Vagina (tissue), 2 donors: ENCODE measurements around the gene SLC39A11. TPM values are rescaled to one million over a fixed set of nuclear protein-coding genes. Genes with fewer than 3 reads are reported as not detected.

Experiments used
- DNase-seq, 2 donors: peaks; one replicate each; pipeline ENCODE4 v3.0.0-alpha.2; 2017; ENCODE audit errors: extremely low spot score in 2 of 2
- H3K27ac ChIP-seq: fragments of 200-600 bp; sonication (generic); one replicate; pipeline ENCODE4 v1.5.1; 2019
- H3K27me3 ChIP-seq: fragments of 200-600 bp; sonication (generic); one replicate; pipeline ENCODE4 v1.5.1; 2019
- H3K36me3 ChIP-seq, 2 donors: fragments of 200-600 bp; sonication (generic); one replicate each; pipeline ENCODE4 v1.5.1; 2017 to 2019
- H3K4me1 ChIP-seq: fragments of 200-600 bp; sonication (generic); one replicate; pipeline ENCODE4 v1.5.1; 2019
- H3K4me3 ChIP-seq, 2 donors: fragments of 200-600 bp; sonication (generic); 1 replicate in 1 of 2; 2 replicates in 1 of 2; pipeline ENCODE4 v1.5.1; 2016 to 2019
- H3K9me3 ChIP-seq: fragments of 200-600 bp; sonication (generic); one replicate; pipeline ENCODE4 v1.5.1; 2019
- CTCF ChIP-seq, 3 experiments: fragments of 450-650 bp in 2 of 3; fragments of 200-600 bp in 1 of 3; sonication (generic) in 1 of 3; IDR thresholded peaks; one replicate each; pipeline ENCODE4 v1.5.1; 2017 to 2019; ENCODE audit warnings: antibody characterized with exemption in 3 of 3, mild to moderate bottlenecking in 2 of 3, moderate library complexity in 2 of 3
- POLR2A ChIP-seq, 2 donors: fragments of 450-650 bp; IDR thresholded peaks; one replicate each; pipeline ENCODE4 v1.6.1; 2017; ENCODE audit warnings: antibody characterized with exemption in 2 of 2, mild to moderate bottlenecking in 2 of 2, moderate library complexity in 2 of 2
- POLR2AphosphoS5 ChIP-seq, 2 donors: sonication (generic); formaldehyde crosslinking; IDR thresholded peaks; one replicate each; pipeline ENCODE4 v1.9.0; 2017; ENCODE audit warnings: antibody characterized with exemption in 2 of 2, mild to moderate bottlenecking in 2 of 2, low read depth in 1 of 2; ENCODE audit not compliant: insufficient read depth in 1 of 2
- intact Hi-C: fragments of 100-400 bp; cut with DNase I; formaldehyde crosslinking; loops from one replicate; pipeline ENCODE4 v1.15.1; 2023
- total RNA-seq: library from RNA; depleted of rRNA; stranded (reverse); fragments of >200 nt; gene quantifications from one replicate; pipeline ENCODE4 v1.2.3, GENCODE V29; 2016

SLC39A11 gene
- total RNA-seq, 1 donor from 2014 or later, result 22.6 TPM

- Histone ChIP-seq H3K4me1 (no peaks in the 10 kb centered on the region), H3K27ac (no peak overlapping the region), H3K4me3 (no peak overlapping the region), H3K27me3 (no peaks in the 10 kb centered on the region), H3K9me3 (no peaks in the 10 kb centered on the region), H3K36me3 (no peaks in the 10 kb centered on the region)
- no peak for TF ChIP-seq POLR2A (IDR thresholded peaks at IDR 0.05)
- TF ChIP-seq POLR2AphosphoS5 (IDR thresholded peaks at IDR 0.05; ENCODE audit: insufficient read depth in 1 of 2, low read depth in 1 of 2), result no peak
- TF ChIP-seq CTCF (IDR thresholded peaks at IDR 0.05), result no peak
- DNase-seq, result no peak
- intact Hi-C loops, result no loop called here
Measured at GRCh38 chr17:72658675-72659074, 433.8 kb downstream of the SLC39A11 start.

- Histone ChIP-seq H3K27ac (no peak overlapping the region), H3K9me3 (no peaks in the 10 kb centered on the region), H3K4me1 (no peaks in the 10 kb centered on the region), H3K27me3 (no peaks in the 10 kb centered on the region), H3K4me3 (no peak overlapping the region), H3K36me3 (no peaks in the 10 kb centered on the region)
- intact Hi-C loops, result no loop called here
- TF ChIP-seq POLR2AphosphoS5 (IDR thresholded peaks at IDR 0.05; ENCODE audit: insufficient read depth in 1 of 2, low read depth in 1 of 2) (no peak), POLR2A (IDR thresholded peaks at IDR 0.05) (no peak), CTCF (IDR thresholded peaks at IDR 0.05) (no peak)
- DNase-seq, result no peak
Measured at GRCh38 chr17:72657467-72658317, 434.8 kb downstream of the SLC39A11 start.

GRCh38 chr17:72656130-72656763 lies 436.2 kb downstream of the SLC39A11 start:
- H3K4me3 ChIP-seq, result no peak overlapping the region
- no peak for DNase-seq
- no peaks in the 10 kb centered on the region for H3K9me3 ChIP-seq
- intact Hi-C loops, result no loop called here
- no peaks in the 10 kb centered on the region for H3K36me3 ChIP-seq
- H3K27ac ChIP-seq, result no peak overlapping the region
- H3K4me1 ChIP-seq, result no peaks in the 10 kb centered on the region
- H3K27me3 ChIP-seq, result no peaks in the 10 kb centered on the region
- TF ChIP-seq POLR2A (IDR thresholded peaks at IDR 0.05) (no peak), POLR2AphosphoS5 (IDR thresholded peaks at IDR 0.05; ENCODE audit: insufficient read depth in 1 of 2, low read depth in 1 of 2) (no peak), CTCF (IDR thresholded peaks at IDR 0.05) (no peak)

GRCh38 chr17:72654706-72655105 lies 437.8 kb downstream of the SLC39A11 start:
- Histone ChIP-seq H3K36me3 (no peaks in the 10 kb centered on the region), H3K27me3 (no peaks in the 10 kb centered on the region), H3K9me3 (no peaks in the 10 kb centered on the region), H3K4me1 (no peaks in the 10 kb centered on the region), H3K4me3 (no peak overlapping the region), H3K27ac (no peak overlapping the region)
- TF ChIP-seq POLR2AphosphoS5 (IDR thresholded peaks at IDR 0.05; ENCODE audit: insufficient read depth in 1 of 2, low read depth in 1 of 2) (no peak), POLR2A (IDR thresholded peaks at IDR 0.05) (no peak), CTCF (IDR thresholded peaks at IDR 0.05) (no peak)
- DNase-seq, result no peak
- intact Hi-C loops, result no loop called here

- Histone ChIP-seq H3K4me1 (no peaks in the 10 kb centered on the region), H3K4me3 (no peak overlapping the region), H3K9me3 (no peaks in the 10 kb centered on the region), H3K27ac (no peak overlapping the region), H3K36me3 (no peaks in the 10 kb centered on the region), H3K27me3 (no peaks in the 10 kb centered on the region)
- no peak for DNase-seq
- TF ChIP-seq POLR2A (IDR thresholded peaks at IDR 0.05) (no peak), CTCF (IDR thresholded peaks at IDR 0.05) (no peak), POLR2AphosphoS5 (IDR thresholded peaks at IDR 0.05; ENCODE audit: insufficient read depth in 1 of 2, low read depth in 1 of 2) (no peak)
- intact Hi-C loops, result no loop called here
Measured at GRCh38 chr17:72651988-72652387, 440.5 kb downstream of the SLC39A11 start.
